IPS-NIHi7 (cell line): Measurements from ENCODE around the gene TBC1D1.

Experiments used
- DNase-seq: peaks from one replicate; pipeline ENCODE4 v3.0.0; 2012; ENCODE audit warnings: mixed read lengths; ENCODE audit errors: extremely low spot score

Gene TBC1D1

GRCh38 chr4:38077791-38078489 lies 187.1 kb downstream of the TBC1D1 start:
- no peak for DNase-seq

GRCh38 chr4:38078590-38079421 lies 187.9 kb downstream of the TBC1D1 start:
- DNase-seq: no peak

- DNase-seq: no peak
These were observed 189.4 kb downstream of the TBC1D1 start for GRCh38 chr4:38080061-38080974.

GRCh38 chr4:38082021-38082420 lies 191.1 kb downstream of the TBC1D1 start:
- no peak for DNase-seq

- no peak for DNase-seq
These were observed 191.8 kb downstream of the TBC1D1 start for GRCh38 chr4:38082424-38083385.

- no peak for DNase-seq
These were observed 194.2 kb downstream of the TBC1D1 start for GRCh38 chr4:38084877-38085711.

- no peak for DNase-seq
These were observed 194.9 kb downstream of the TBC1D1 start for GRCh38 chr4:38085751-38086150.

- DNase-seq: no peak
These were observed 195.4 kb downstream of the TBC1D1 start for GRCh38 chr4:38086151-38086848.

- no peak for DNase-seq
These were observed 196.0 kb downstream of the TBC1D1 start for GRCh38 chr4:38086849-38087226.

- no peak for DNase-seq
These were observed 197.4 kb downstream of the TBC1D1 start for GRCh38 chr4:38088321-38088720.

- DNase-seq: no peak
These were observed 199.1 kb downstream of the TBC1D1 start for GRCh38 chr4:38089961-38090360.

- no peak for DNase-seq
These were observed 199.8 kb downstream of the TBC1D1 start for GRCh38 chr4:38090455-38091246.

- no peak for DNase-seq
These were observed 200.8 kb downstream of the TBC1D1 start for GRCh38 chr4:38091636-38092035.

- no peak for DNase-seq
These were observed 201.8 kb downstream of the TBC1D1 start for GRCh38 chr4:38092701-38093100.

GRCh38 chr4:38094419-38094818 lies 203.5 kb downstream of the TBC1D1 start:
- no peak for DNase-seq

- no peak for DNase-seq
These were observed 204.8 kb downstream of the TBC1D1 start for GRCh38 chr4:38095691-38096090.

GRCh38 chr4:38097818-38098217 lies 206.9 kb downstream of the TBC1D1 start:
- DNase-seq: no peak

- DNase-seq: no peak
These were observed 208.2 kb downstream of the TBC1D1 start for GRCh38 chr4:38099020-38099600.
